Measurements from ENCODE around the gene NFIA.

DNA sequence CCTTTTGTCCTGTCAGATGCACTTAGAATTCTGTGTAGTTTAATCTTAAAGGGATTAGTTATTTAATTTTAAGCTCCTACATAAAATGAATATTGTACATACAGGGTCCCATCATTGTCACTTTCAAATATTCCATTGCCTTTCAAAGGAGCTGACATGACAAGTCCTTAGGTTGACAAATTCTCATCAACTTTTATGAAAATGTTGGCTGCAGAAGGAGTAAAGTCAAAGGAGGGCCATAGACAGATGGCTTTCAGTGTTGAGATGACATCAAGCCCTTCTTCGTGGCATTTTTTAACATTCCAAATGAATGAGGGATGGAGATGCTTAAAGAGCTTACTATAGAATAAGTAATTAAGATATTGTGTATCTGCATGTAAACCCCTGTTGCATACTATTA is 15.4 kb downstream of the NFIA start:
- TF ChIP-seq EZH2 (IDR thresholded peaks at IDR 0.05; ENCODE audit: low read length, missing control alignments) = no peak
- TF ChIP-seq, protein P1, sequence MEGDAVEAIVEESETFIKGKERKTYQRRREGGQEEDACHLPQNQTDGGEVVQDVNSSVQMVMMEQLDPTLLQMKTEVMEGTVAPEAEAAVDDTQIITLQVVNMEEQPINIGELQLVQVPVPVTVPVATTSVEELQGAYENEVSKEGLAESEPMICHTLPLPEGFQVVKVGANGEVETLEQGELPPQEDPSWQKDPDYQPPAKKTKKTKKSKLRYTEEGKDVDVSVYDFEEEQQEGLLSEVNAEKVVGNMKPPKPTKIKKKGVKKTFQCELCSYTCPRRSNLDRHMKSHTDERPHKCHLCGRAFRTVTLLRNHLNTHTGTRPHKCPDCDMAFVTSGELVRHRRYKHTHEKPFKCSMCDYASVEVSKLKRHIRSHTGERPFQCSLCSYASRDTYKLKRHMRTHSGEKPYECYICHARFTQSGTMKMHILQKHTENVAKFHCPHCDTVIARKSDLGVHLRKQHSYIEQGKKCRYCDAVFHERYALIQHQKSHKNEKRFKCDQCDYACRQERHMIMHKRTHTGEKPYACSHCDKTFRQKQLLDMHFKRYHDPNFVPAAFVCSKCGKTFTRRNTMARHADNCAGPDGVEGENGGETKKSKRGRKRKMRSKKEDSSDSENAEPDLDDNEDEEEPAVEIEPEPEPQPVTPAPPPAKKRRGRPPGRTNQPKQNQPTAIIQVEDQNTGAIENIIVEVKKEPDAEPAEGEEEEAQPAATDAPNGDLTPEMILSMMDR (conservative IDR thresholded peaks at IDR 0.05 in 1 of 2, IDR thresholded peaks at IDR 0.05 in 1 of 2; ENCODE audit: low read depth in 1 of 2, low read length in 2 of 2) = no peak

Measured in fibroblast of lung (primary cell).